ENCODE measurements around the gene RBMS1.
"Not testable (repeated sequence)": the region's sequence is repeated elsewhere in the genome, so short reads cannot be mapped to it uniquely, and the experiment has no call there.

The RBMS1 gene

DNA sequence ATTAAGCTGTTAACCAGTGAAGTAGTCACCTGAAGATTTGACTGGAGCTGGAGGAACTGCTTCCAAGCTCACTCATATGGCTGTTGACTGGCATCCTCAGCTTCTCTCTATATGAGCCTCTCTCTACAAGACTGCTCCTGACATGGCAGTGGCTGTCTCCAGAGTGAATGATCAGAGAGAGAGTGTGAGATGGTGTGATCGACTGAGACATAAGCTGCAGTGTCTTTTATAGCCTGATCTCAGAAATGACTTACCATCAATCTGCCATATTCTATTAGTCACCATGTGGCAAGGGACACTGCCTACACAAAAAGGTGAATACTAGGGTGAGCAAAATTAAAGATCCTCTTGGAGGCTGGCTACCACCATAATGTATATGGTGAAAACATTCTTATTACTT lies 7.8 kb upstream of the RBMS1 start:
- DNase-seq: no peak

DNA sequence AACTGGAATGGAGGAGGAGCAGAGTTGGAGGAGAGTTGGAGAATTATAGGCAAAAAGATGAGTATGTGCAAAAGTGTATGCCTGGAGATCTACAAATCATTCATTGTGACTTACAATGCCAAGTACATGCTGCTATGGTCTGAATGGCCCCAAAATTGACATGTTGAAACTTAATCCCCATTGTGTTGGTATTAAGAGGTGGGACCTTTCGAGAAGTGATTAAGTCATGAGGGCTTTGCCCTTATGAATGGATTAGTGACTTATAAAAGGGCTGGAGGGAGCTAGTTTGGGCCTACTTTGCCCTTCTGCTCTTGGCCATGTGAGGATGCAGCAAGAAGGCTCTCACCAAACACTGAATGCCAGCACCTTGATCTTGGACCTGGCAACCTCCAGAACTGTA lies 6.3 kb upstream of the RBMS1 start:
- no peak for DNase-seq

DNA sequence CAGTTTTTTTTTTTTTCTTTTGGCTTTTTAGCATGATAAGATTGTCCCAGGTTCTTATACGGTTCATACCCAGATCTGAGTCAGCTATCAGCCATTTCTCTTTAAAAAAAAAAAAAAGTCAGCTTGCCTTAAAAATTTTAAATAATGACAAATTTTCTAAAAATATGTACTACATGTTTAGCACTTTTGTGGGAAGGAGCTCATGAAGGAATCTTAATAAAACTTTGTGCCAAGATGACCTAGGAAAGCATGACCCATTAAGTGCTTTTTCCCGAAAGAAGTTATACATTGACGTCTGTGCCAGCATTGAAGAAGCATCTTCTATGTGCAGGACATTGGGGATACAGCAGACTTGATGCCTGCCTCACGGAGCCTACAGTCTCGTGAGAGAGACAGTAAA lies 4.5 kb upstream of the RBMS1 start:
- DNase-seq: no peak

DNA sequence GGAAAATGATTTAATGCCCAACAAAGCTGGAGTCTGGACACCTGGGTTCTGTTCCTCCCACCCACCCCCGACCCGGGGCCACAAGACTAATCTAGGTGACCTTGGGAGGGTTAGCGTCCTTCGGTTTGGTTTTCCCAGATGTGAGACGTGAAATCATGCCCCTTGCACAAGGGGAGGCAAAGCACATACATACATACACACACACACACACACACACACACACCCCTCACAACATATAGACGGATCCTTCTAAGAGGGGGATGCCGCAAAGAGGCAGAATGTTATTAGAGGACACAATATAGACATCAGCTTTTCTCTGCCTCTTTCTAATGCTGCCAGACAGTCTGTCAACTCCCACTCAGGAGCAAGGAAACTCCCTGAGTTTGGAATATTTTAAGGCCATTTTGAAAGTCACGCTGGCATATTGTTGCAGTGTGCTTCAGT lies 616 bp upstream of the RBMS1 start:
- no peak for DNase-seq

DNA sequence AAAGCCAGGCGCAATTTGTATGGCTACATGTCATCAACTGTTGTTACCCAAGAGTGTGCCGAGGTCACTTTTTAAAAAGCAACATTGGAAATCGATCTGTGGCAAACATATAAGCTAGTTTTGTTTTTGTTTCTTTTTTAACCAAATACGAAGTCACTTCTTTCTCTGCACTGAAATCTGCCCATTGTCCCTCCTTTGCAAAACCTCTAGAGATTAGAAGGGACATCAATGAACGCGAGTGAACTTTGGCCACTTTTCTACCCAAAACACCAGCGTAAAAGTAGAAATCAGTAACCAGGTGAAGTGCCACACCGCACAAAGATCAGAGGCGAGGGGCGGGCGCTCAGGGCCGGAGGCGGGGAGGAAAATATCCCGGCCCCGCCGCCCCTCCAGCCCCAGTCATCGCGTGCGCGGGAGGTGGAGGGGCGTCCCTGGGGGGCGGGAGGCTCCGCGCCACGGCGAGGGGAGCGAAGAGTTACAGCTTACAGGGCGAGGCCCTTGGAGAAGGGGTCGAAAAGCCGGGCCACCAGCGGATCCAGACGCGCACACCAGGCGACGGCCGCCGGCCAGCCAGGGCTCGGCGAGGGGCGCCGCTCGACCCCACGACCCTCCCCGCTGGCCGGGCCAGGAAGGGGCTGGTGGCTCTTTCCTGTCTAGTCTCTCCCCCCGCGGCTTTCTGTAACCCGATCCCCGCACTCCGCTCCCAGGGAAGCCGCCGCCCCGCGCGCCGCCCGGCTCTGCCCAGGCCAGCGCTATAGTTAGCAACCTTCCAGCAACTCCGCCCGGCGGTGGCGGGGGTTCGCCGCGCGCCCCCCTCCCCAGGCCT lies 993 bp downstream of the RBMS1 start:
- peak; percentile 67 for DNase-seq

DNA sequence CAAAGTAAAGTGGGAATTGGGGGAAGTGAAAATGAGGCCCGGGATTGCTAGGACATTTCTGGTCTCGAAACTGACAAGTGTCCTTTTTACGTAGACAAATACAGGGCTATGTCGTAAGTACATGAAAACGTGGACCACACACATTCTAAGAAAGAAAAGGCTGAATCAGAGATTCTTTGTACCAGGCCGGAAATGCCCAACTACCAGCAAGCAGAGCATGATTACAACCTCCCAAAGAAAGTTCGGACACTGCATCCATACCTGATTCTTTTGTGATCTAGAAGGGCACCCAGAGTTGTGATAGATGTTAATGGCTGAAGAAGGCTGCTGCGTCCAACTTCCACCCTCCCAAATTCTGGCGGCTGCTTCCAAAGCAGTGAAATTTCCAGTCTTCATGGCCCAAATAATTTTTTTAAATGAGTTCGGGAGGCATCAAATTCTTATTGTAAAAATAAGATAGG lies 1.7 kb downstream of the RBMS1 start:
- DNase-seq: no peak

DNA sequence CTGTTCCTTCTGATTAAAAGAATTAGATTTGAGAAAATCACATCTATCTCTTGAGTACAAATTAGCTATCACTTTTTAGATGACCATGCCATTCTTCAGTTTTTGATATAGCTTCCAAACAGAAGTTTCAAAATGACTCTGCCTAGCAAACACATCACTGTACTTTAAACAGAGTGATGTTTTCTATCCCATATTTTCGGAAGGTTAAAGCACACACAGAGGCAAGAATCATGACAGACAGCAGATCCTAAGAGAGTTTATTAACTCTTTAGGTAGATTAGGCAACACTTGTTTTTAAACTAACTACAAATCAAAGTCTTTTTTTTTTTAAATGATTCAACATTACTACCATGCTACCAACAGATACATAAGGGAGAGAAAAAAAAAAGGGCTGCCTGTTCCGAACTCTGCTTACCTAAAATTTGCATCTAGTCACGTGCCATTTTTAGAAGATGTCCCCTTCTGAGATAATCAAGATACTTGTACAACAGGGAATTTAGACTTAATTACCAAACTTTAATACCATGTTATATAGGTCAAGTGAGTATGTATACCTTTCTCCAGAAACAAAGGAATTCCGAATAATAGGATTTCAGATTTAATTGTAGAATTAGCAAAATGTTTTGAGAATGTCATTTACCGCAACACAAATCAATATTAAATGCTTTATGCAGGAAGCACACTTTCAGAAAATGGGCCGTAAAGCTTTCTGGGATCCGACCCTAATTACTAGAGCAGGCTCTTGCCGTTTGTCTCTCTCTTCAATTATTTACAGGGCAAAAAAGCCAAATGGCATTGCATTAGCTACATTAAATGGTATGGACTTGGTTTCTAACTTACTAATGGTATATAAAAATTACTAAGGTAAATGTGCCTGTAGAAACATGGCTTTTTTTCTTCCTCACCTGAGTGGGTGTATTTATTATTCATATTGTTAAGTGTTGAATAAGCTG lies 2.6 kb downstream of the RBMS1 start:
- no peak for DNase-seq

DNA sequence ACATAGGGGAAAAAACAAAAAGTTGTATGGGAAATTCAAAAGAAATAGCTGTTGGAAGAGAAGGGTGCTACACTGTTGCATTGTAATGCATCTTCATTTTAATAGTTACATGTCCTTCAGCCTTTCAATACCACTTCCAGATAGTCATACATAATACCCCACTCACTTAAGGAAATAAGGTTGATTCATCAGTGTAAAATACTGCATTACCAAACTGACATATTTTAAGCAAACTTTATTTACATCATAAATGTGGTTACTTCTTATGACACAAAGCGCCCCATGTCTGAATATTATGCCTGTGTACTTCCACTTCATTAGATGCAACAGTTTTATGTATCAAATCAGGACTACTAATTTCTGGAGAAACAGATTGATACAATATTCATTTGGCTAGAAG lies 4.5 kb downstream of the RBMS1 start:
- no peak for DNase-seq

DNA sequence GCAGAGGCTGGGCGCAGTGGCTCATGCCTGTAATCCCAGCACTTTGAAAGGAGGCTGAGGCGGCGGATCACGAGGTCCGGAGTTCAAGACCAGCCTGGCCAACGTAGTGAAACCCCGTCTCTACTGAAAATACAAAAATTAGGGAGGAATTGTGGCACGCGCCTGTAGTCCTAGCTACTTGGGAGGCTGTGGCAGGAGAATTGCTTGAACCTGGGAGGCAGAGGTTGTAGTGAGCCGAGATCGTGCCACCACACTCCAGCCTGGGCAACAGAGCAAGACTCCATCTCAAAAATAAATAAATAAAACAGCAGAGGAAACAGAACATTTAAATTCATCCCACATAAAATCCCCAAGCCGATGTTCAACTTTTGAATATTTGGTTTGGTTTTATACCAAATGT lies 5.3 kb downstream of the RBMS1 start:
- DNase-seq: not testable (repeated sequence)

DNA sequence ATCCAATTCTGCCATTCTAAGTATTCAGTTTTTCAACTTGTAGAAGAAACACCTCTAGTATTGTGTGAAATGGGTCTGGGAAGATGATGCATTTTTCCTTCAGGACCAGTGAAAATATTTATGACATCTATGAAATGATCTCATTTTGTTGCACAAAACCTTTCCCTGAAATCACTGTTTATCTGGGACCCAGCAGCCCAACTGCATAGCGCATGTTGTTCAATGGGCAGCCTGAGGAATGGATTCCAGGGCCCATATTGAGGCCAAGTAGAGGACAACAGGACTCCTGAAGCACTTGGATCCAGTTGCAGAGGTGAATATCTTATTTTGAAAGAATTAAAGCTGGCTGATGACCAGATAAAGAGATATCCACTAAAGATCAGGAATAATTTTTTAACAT lies 7.3 kb downstream of the RBMS1 start:
- DNase-seq: no peak

DNA sequence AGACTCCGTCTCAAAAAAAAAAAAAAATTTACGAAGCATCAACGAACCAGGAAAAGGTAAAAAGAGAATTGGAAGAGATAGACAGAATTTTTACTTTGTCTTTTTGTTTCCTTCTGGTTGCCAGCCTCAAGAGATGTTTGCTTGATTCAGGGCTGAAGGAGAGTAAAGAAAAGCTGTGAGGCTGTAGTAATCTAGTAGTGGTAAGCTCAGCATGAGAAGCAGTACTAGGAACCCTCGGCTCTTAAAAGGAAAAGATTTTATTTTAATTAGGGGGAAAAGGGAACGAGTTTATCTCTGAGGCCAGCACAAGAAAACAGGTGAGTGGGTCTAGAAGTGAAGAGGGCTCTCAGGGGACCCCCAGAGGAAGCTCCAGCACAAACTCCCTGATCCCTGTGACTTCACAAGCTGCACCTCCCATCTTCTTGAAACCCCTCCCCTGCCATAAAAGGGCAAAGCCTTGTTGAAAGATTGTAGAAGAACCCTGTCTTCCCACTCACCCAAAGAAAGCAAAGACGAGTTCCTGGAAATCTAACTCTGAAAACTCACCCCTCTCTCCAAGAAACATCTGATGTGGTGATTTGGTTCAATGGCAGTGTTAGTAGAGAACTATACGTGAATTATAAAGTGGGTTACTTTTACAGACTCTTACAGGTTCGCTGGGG lies 8.6 kb downstream of the RBMS1 start:
- peak; percentile 27 for DNase-seq

DNA sequence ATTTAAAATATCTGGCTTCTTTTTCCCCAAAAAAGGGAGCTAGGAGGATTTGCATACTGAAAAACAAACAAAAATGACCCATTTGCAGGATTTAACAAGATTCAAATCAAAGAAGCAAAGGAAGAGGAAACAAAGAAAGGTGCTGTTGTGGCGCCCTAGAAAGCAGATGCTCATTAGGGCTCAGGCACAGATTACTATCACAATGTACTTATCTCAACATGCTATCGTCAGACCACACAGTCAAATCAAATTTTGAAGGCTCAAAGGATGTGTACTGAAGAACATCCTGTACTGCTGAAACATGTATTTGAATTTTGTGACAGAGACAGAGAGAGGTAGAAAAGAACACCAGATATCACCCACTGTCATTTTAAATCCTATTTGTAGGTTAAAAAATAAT lies 10.9 kb downstream of the RBMS1 start:
- no peak for DNase-seq

DNA sequence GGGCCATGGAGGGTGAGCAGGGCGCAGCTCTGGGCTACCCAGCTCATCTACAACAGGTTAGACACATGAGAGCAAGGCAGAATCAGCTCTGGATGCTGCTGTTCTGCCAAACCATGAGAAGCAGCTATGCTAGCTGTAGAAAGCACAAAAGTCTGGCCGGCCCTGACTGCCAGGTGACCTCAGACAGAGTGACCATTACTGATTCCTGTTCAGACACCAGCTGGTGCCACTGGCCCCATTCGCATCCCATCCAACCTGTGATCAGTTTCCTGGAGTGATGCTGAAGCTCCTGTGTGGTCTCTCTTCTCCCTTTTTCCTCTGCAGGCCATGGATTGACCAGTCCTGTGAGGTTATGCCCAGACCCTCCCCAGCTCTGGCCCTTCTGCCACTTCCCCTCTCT lies 14.3 kb downstream of the RBMS1 start:
- no peak for DNase-seq

DNA sequence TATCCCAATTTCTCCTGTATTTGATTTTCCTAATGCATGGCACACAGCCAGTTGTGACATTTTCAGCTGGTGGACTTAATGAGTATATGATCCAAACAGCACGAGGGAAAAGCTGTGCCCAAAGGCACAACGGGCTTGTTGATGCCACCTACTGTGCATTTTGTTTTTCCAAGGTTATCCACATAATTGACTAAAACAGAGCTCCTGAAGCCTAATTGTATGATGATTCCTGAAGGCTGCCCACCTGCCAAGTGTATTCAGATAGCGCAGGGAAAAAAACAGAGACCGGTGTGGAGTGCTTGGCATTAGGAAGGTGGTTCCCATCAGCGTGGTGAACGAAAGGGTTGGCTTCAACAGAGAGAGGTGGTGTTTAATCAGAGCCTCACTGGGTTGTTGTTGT lies 14.9 kb downstream of the RBMS1 start:
- DNase-seq: no peak

DNA sequence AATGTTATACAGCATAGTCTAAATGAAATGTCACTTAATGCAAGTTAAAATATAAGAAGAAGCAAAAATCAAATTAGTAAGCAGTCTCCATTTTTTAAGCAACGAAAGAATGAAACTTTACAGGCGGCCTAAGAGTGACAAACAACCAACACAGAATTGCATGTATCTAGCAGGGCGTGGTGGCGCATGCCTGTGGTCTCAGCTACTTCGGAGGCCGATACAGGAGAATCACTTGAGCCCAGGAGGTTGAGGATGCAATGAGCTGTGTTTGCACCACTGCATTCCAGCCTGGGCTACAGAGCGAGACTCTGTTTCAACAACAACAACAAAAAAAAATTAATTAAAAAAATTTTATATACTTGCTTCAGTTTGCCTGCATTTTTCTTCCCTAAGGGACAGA lies 16.6 kb downstream of the RBMS1 start:
- DNase-seq: no peak

DNA sequence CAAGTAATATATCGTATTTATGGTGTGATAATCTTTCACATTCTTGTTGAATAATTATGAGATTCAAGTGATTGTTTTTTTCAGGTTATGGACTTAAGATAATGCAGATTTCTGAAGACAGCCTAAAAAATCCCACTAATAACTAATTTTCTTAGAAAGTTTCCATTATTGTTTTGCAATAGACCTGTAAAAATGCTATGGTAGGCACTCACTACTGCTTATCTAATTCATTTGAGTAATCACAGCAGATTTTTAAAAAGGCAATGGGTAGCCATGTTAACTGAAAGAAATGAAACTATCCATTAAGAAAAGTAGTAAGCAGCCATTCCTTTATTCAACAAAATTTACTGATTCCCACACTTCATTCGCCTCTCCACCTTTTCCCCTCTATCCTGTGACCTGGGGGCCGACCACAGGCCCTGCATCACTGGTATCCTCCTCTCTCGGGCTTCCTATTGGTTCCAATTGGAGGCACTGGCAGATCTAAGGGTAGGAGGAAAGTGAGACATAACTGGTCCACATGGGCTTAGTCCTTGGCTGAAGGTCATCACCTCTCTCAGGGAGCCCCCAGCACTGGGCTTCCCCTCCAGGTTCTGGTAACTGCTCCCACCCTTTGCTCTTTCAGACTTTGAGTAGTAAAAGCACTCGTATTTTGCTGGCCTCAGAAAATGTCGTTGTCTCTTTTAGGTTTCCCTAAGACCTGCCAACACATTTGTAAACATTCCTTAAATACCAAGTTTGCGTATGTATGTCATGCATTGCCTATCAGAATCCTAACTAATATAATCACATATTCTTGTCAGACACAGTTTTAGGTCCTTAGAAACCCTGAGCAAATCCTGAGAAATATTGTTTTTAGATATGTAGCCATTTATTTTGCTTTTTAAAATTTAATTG lies 18.5 kb downstream of the RBMS1 start:
- DNase-seq: no peak

DNA sequence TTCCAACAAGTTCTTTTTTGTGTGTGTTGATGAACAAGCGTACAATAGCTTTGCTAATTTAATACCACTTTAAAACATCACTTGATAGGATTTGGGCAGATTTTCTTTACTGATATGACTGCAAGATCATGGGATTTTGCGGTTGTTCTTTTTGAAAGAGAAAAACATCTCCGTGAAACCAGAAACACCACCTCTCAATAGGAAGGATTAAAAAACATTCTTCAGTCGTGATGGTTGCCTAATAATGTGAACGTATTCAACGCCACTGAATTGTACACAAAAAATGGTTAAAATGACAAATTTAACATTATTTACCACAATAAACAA lies 19.3 kb downstream of the RBMS1 start:
- no peak for DNase-seq

DNA sequence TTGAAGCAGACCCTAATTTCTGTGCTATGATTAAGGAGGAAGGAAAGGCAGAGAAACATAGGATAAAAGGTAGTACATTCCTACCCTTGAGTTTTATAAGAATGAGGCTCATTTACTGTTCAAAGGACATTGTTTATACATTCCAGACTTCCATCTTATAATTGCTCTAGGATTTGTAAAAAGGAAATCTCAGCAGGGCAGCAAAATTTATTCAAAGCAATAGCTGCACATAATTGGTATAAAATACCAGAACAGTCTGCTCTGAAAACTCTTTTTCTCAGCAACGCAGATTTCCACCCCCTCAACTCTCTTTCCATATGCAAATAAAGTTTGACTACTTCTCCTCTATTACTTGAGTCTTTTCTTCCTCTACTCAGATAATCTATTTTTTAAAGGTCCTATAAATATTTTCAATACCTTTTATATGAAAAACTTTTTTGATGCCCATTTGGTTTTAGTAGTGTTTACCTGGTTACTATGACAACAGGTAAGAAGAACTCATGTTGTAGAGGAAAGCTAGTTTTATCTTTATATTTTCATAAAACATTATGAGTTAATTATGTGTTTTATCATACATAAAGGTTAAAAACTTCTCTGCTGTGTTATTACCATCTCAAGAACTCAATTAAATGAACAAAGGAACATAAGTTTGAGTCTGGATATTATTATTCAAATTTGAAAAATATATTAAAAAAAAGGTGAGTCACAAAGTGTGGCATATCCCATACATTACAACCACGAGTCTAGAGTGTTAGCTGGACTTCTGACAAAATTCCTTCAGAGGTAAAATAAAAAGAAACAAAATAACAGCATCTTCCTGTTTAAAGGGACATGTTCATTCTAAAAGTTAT lies 19.9 kb downstream of the RBMS1 start:
- no peak for DNase-seq

DNA sequence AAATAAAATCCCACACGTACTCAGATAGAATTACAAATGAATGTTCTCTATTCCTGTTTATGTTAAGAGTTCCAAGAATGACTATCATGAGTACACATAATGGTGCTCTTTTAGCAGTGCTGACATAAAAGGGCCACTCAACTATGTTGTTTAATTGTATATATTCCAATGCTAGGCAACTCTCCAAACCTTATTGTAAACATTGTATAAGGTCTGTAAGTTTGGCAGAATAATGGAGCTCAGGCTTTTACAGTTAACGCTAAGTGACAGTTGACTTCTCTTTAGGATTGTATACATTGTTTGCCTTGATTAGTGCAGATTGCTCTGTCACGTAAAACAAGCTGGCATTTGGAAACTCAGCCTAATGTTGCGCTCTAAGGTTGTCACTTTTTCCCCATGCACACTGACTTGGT lies 20.8 kb downstream of the RBMS1 start:
- no peak for DNase-seq

DNA sequence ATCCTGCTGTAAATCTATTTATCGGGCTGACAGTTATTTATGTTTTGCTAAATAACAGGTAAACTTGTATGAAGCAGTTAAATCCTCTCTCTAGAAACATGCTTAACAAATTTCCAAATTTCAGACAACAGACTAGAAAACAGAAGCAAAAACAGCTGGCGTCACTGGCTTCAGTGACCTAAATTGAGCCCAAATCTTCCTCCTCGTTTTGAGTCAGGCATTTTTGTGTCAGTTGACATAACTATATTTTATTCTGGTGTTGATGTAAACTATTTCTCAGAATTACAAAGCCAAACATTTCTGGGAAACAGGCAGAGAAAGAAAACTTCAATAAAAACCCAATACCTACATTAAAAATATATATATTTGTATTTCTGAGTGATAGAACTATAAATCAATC lies 21.7 kb downstream of the RBMS1 start:
- DNase-seq: no peak

DNA sequence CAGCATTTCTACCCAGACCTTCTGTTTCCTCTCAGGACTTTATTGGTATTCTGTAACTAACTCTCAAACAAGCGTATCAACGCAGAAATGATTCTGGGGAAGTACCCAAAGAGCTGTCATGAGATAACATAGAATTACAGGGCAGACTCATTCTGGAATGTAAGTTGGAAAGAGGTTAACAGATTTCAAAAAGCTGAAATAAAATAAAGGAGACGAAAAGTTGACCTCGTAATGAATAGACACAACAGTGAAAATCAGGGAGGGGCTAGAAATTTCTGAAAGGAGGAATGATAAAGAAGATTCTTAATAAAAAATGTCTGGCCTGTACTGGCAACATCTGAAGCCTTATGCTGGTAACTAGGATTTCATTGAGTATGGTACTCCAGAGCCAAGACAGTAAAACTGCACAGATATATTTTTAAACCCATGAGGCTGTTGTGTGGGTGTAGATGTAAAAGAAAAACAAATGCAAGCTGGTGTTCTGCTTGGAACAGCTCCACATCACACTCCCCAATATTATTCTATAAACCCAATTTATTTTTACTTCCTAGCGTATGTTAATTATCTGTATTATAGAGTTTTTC lies 23.9 kb downstream of the RBMS1 start:
- DNase-seq: no peak

All from activated naive CD4-positive, alpha-beta T cell treated with Interleukin-2 at 50 U/mL for 16 hours (primary cell).